ENCODE results near the gene PRKG2.

DNA sequence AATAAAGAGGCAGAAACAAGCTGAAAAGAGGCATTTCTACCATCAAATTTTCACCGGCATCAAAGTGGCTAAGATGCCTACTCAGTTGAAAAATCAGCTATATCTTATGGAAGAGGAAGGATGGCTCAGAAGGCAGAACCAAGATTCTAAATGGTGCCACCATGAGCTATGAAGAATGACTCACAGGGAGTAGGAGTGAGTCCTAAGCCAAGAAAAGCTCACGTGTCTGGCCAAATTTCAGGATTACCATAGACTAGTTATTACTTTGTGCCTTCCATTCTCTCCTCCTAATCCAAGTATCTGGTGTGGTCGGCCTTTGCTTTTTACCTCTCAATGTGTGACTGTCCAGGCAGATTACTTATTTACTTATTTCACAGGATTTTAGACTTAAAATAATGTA, 129.7 kb downstream of the PRKG2 start:
- TF ChIP-seq, protein P1, sequence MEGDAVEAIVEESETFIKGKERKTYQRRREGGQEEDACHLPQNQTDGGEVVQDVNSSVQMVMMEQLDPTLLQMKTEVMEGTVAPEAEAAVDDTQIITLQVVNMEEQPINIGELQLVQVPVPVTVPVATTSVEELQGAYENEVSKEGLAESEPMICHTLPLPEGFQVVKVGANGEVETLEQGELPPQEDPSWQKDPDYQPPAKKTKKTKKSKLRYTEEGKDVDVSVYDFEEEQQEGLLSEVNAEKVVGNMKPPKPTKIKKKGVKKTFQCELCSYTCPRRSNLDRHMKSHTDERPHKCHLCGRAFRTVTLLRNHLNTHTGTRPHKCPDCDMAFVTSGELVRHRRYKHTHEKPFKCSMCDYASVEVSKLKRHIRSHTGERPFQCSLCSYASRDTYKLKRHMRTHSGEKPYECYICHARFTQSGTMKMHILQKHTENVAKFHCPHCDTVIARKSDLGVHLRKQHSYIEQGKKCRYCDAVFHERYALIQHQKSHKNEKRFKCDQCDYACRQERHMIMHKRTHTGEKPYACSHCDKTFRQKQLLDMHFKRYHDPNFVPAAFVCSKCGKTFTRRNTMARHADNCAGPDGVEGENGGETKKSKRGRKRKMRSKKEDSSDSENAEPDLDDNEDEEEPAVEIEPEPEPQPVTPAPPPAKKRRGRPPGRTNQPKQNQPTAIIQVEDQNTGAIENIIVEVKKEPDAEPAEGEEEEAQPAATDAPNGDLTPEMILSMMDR (IDR thresholded peaks at IDR 0.05), result no peak
- no peak for TF ChIP-seq POLR2AphosphoS5 (IDR thresholded peaks at IDR 0.05)
